SK-N-SH (cell line): ENCODE results near the gene MCCC2. TPM values are rescaled to one million over a fixed set of nuclear protein-coding genes. Genes with fewer than 3 reads are reported as not detected.
A peak's percentile ranks its signal among the peaks of the same experiment; 100 is the strongest.
"Not testable (repeated sequence)": the region's sequence is repeated elsewhere in the genome, so short reads cannot be mapped to it uniquely, and the experiment has no call there.

ENCODE experiments used
- CTCF ChIA-PET: fragments of 300-600, 350-600 bp; formaldehyde crosslinking; extraction: SDS; loops from one replicate; lab custom pipeline; 2021; lab: Yijun Ruan, JAX
- POLR2A ChIA-PET: fragments of 350-600 bp; sonication (Branson Sonifier 250); formaldehyde crosslinking; extraction: SDS; loops from one replicate; lab custom pipeline; 2020; ENCODE audit warnings: antibody characterized with exemption, inconsistent platforms; lab: Yijun Ruan, JAX
- DNase-seq: peaks from one replicate; pipeline ENCODE4 v3.0.0; 2012
- H2AFZ ChIP-seq: fragments of 200-600 bp; sonication (generic); 2 replicates; pipeline ENCODE4 v1.8.1; 2016; ENCODE audit warnings: antibody characterized with exemption, mild to moderate bottlenecking, low read depth
- H3F3A ChIP-seq: fragments of 200-600 bp; sonication (generic); replicated peaks from 2 replicates; pipeline ENCODE3; 2016; ENCODE audit warnings: antibody characterized with exemption, mild to moderate bottlenecking; ENCODE audit not compliant: insufficient read depth
- H3K27ac ChIP-seq, 2 experiments: fragments of 200-500 bp in 1 of 2; fragments of 200-600 bp in 1 of 2; sonication (Bioruptor generic) in 1 of 2; sonication (generic), shearing (Covaris generic) in 1 of 2; 2 replicates each; pipeline versions ENCODE4 v1.5.1 to v1.6.1; 2014 to 2016; ENCODE audit warnings: low read depth in 2 of 2, inconsistent platforms in 1 of 2, low read length in 1 of 2, mild to moderate bottlenecking in 1 of 2, mixed read lengths in 1 of 2
- H3K27me3 ChIP-seq: fragments of 200-600 bp; sonication (generic), shearing (Covaris generic); 2 replicates; pipeline ENCODE4 v1.6.1; 2016; ENCODE audit warnings: mixed run types; ENCODE audit not compliant: insufficient read depth
- H3K36me3 ChIP-seq, 2 experiments: fragments of 200-500 bp in 1 of 2; fragments of 200-600 bp in 1 of 2; sonication (Bioruptor generic) in 1 of 2; sonication (generic) in 1 of 2; replicated peaks in 1 of 2; 2 replicates each; pipeline versions ENCODE3 to v1.5.1; 2014 to 2016; ENCODE audit warnings: low read length in 1 of 2, mild to moderate bottlenecking in 1 of 2; ENCODE audit not compliant: insufficient read depth in 2 of 2, control insufficient read depth in 1 of 2
- H3K4me1 ChIP-seq, 2 experiments: fragments of 200-500 bp in 1 of 2; fragments of 200-600 bp in 1 of 2; sonication (Bioruptor generic) in 1 of 2; sonication (generic), shearing (Covaris generic) in 1 of 2; 2 replicates each; pipeline versions ENCODE4 v1.5.1 to v1.6.1; 2014 to 2016; ENCODE audit warnings: low read depth in 1 of 2, low read length in 1 of 2, mixed run types in 1 of 2; ENCODE audit not compliant: insufficient read depth in 2 of 2, control insufficient read depth in 1 of 2
- H3K4me2 ChIP-seq: fragments of 200-600 bp; sonication (generic), shearing (Covaris generic); 2 replicates; pipeline ENCODE4 v1.6.1; 2017; ENCODE audit warnings: mixed run types
- H3K4me3 ChIP-seq, 2 experiments: fragments of 200-500 bp in 1 of 2; fragments of 200-600 bp in 1 of 2; sonication (Bioruptor generic) in 1 of 2; sonication (generic), shearing (Covaris generic) in 1 of 2; 2 replicates each; pipeline versions ENCODE4 v1.5.1 to v1.8.1; 2014 to 2016; ENCODE audit warnings: low read depth in 2 of 2, inconsistent platforms in 1 of 2, low read length in 1 of 2, mild to moderate bottlenecking in 1 of 2, mixed read lengths in 1 of 2, moderate library complexity in 1 of 2
- H3K79me2 ChIP-seq: fragments of 200-600 bp; sonication (generic); 2 replicates; pipeline ENCODE4 v1.8.1; 2017; ENCODE audit warnings: mild to moderate bottlenecking; ENCODE audit not compliant: insufficient read depth
- H3K9ac ChIP-seq: fragments of 200-600 bp; sonication (generic); 2 replicates; pipeline ENCODE4 v1.6.1; 2017; ENCODE audit warnings: mixed run types
- H3K9me2 ChIP-seq: fragments of 200-600 bp; sonication (generic); 2 replicates; pipeline ENCODE4 v1.6.1; 2017; ENCODE audit warnings: mixed run types
- H3K9me3 ChIP-seq: fragments of 200-600 bp; sonication (generic); 2 replicates; pipeline ENCODE4 v1.6.1; 2017; ENCODE audit warnings: mixed run types, mild to moderate bottlenecking, moderate library complexity
- H4K20me1 ChIP-seq: fragments of 200-600 bp; sonication (generic); 2 replicates; pipeline ENCODE4 v1.6.1; 2017; ENCODE audit warnings: mild to moderate bottlenecking, mixed run types; ENCODE audit not compliant: insufficient read depth
- EP300 ChIP-seq, 2 experiments: IDR thresholded peaks; 2 replicates each; pipeline versions ENCODE4 v1.4.0 to v1.6.1; 2012; ENCODE audit warnings: borderline replicate concordance in 1 of 2, low read depth in 1 of 2, low read length in 1 of 2
- EZH2phosphoT487 ChIP-seq: fragments of 200-600 bp; sonication (generic); IDR thresholded peaks from 2 replicates; pipeline ENCODE4 v1.6.1; 2017; ENCODE audit warnings: low read depth, mixed run types, mild to moderate bottlenecking, antibody characterized with exemption, moderate library complexity, borderline replicate concordance
- FOSL2 ChIP-seq: IDR thresholded peaks from 2 replicates; pipeline ENCODE4 v1.4.0; 2012; ENCODE audit warnings: low read depth, mild to moderate bottlenecking, moderate library complexity, borderline replicate concordance
- FOXM1 ChIP-seq: IDR thresholded peaks from 2 replicates; pipeline ENCODE4 v1.4.0; 2012; ENCODE audit warnings: low read depth, mild to moderate bottlenecking
- JUND ChIP-seq: IDR thresholded peaks from 2 replicates; pipeline ENCODE4 v1.4.0; 2012
- MAX ChIP-seq: IDR thresholded peaks from 2 replicates; pipeline ENCODE4 v1.4.0; 2012; ENCODE audit warnings: low read depth
- NRF1 ChIP-seq: IDR thresholded peaks from 2 replicates; pipeline ENCODE4 v1.6.1; 2012; ENCODE audit warnings: low read depth, mild to moderate bottlenecking, low read length
- RAD21 ChIP-seq: IDR thresholded peaks from 2 replicates; pipeline ENCODE4 v1.6.1; 2012; ENCODE audit warnings: mild to moderate bottlenecking, low read length
- RCOR1 ChIP-seq: fragments of 150-350 bp; IDR thresholded peaks from 2 replicates; pipeline ENCODE4 v1.6.1; 2017; ENCODE audit warnings: antibody characterized with exemption, low read length
- REST ChIP-seq: IDR thresholded peaks from 2 replicates; pipeline ENCODE4 v1.6.1; 2012; ENCODE audit warnings: mild to moderate bottlenecking, low read depth, low read length, moderate library complexity
- RFX5 ChIP-seq: IDR thresholded peaks from 2 replicates; pipeline ENCODE4 v1.6.1; 2012; ENCODE audit warnings: mild to moderate bottlenecking, improper control_type of control experiment, low read length
- TCF12 ChIP-seq: IDR thresholded peaks from 2 replicates; pipeline ENCODE4 v1.4.0; 2012
- TEAD4 ChIP-seq: IDR thresholded peaks from 2 replicates; pipeline ENCODE4 v1.4.0; 2012; ENCODE audit warnings: mild to moderate bottlenecking, borderline replicate concordance; ENCODE audit not compliant: insufficient read depth
- USF1 ChIP-seq: IDR thresholded peaks from 2 replicates; pipeline ENCODE4 v1.4.0; 2012; ENCODE audit warnings: low read depth, borderline replicate concordance
- USF2 ChIP-seq: fragments of 150-350 bp; IDR thresholded peaks from 2 replicates; pipeline ENCODE4 v1.6.1; 2017; ENCODE audit warnings: antibody characterized with exemption, low read length, low read depth, borderline replicate concordance
- ZBTB33 ChIP-seq: IDR thresholded peaks from 2 replicates; pipeline ENCODE4 v1.4.0; 2012; ENCODE audit warnings: low read depth, borderline replicate concordance
- WGBS: methylation state at CpG from one replicate; pipeline ENCODE4 v1.1.6; 2017; ENCODE audit warnings: low lambda C conversion rate; 5-methylcytosine and 5-hydroxymethylcytosine counted together
- polyA plus RNA-seq, 3 experiments: library from polyadenylated mRNA; depleted of rRNA; stranded (reverse); fragments of >200 nt; gene quantifications; 2 replicates each; pipeline ENCODE4 v1.2.3, GENCODE V29; 2012

The MCCC2 gene
- polyA plus RNA-seq, 1 of the 3 experiments (the other 2 are of a cell fraction): 33.6 TPM

GRCh38 chr5:71586941-71587765, at the start of gene MCCC2 (continued):
- TF ChIP-seq NRF1: no peak
- TF ChIP-seq RCOR1: no peak; the same call in 1 of the 2 replicates
- TF ChIP-seq JUND: no peak
- no peak for TF ChIP-seq EP300 (IDR thresholded peaks at IDR 0.05; ENCODE audit: borderline replicate concordance in 1 of 2, low read depth in 1 of 2, low read length in 1 of 2)
- peak; percentile 94 for TF ChIP-seq ZBTB33
- TF ChIP-seq TCF12: no peak
- TF ChIP-seq FOXM1: no peak
- TF ChIP-seq TEAD4: no peak
- TF ChIP-seq USF2: peak; percentile 75
- no peak for TF ChIP-seq RAD21

- Histone ChIP-seq H3F3A (no peaks in the 10 kb centered on the region), H3K27me3 (no peaks in the 10 kb centered on the region), H3K4me1 (no peaks in the 10 kb centered on the region; a peak in 1 of 4 replicates), H3K4me2 (no peak overlapping the region), H4K20me1 (no peaks in the 10 kb centered on the region), H2AFZ (no peak overlapping the region), H3K9ac (no peak overlapping the region), H3K27ac (no peak overlapping the region), H3K9me3 (no peaks in the 10 kb centered on the region), H3K4me3 (no peak overlapping the region), H3K36me3 (peaks cover 43 to 70% of the 10 kb centered on the region in 2 experiments), H3K9me2 (no peaks in the 10 kb centered on the region), H3K79me2 (peaks cover 5% of the 10 kb centered on the region; the same call in 1 of the 2 replicates)
- TF ChIP-seq REST (no peak), RFX5 (no peak), RAD21 (no peak), USF1 (no peak), TEAD4 (no peak), EZH2phosphoT487 (no peak), TCF12 (no peak), FOSL2 (no peak), MAX (no peak)
- ChIA-PET CTCF (interaction anchor here (0.7 to 1.4 kb wide), 2 partner anchors 13 to 220 kb away, joined by 4 read pairs; no protein-coding TSS in a partner anchor), POLR2A (no interaction called here)
- 94% methylated on average over 3 of the region's 3 CpGs for WGBS
- no peak for DNase-seq
Measured at GRCh38 chr5:71537687-71538086, 49.5 kb upstream of the MCCC2 start.

- POLR2A ChIA-PET, H3F3A ChIP-seq, H3K9me3 ChIP-seq, H3K27me3 ChIP-seq, H3K79me2 ChIP-seq, H3K4me1 ChIP-seq, H3K27ac ChIP-seq, DNase-seq, H4K20me1 ChIP-seq, H3K9ac ChIP-seq, H2AFZ ChIP-seq, H3K4me2 ChIP-seq, H3K9me2 ChIP-seq, H3K4me3 ChIP-seq, CTCF ChIA-PET: not testable (repeated sequence)
- peaks cover 39 to 60% of the 10 kb centered on the region in 2 experiments for H3K36me3 ChIP-seq
- 99% methylated on average over 7 of the region's 7 CpGs for WGBS
Measured at GRCh38 chr5:71550885-71551284, 36.3 kb upstream of the MCCC2 start.
